ENCODE results near the gene GPX4.

GRCh38 chr19:1079566-1080111 is 24.2 kb upstream of the GPX4 start:
- TF ChIP-seq CTCF (IDR thresholded peaks at IDR 0.05) (no peak), POLR2A (IDR thresholded peaks at IDR 0.05) (no peak)
